WI38 (cell line): ENCODE results near the gene ZNF212.

Source experiments
- H3K4me3 ChIP-seq: 2 replicates; pipeline ENCODE4 v1.5.1; 2011; ENCODE audit warnings: low read depth, mild to moderate bottlenecking, control low read depth, low read length
- CTCF ChIP-seq: IDR thresholded peaks from 2 replicates; pipeline ENCODE4 v1.5.1; 2012; ENCODE audit warnings: low read depth, mild to moderate bottlenecking, control low read depth, low read length

The ZNF212 gene

GRCh38 chr7:149289262-149289661 is 49.8 kb downstream of the ZNF212 start:
- H3K4me3 ChIP-seq, result no peak overlapping the region
- no peak for TF ChIP-seq CTCF

GRCh38 chr7:149289856-149290255 is 50.4 kb downstream of the ZNF212 start:
- no peak overlapping the region for H3K4me3 ChIP-seq
- no peak for TF ChIP-seq CTCF

- TF ChIP-seq CTCF, result no peak
- no peak overlapping the region for H3K4me3 ChIP-seq
Observed at GRCh38 chr7:149291036-149291780, 51.8 kb downstream of the ZNF212 start.

- no peak for TF ChIP-seq CTCF
- H3K4me3 ChIP-seq, result no peak overlapping the region
Observed at GRCh38 chr7:149291781-149292461, 52.5 kb downstream of the ZNF212 start.

DNA sequence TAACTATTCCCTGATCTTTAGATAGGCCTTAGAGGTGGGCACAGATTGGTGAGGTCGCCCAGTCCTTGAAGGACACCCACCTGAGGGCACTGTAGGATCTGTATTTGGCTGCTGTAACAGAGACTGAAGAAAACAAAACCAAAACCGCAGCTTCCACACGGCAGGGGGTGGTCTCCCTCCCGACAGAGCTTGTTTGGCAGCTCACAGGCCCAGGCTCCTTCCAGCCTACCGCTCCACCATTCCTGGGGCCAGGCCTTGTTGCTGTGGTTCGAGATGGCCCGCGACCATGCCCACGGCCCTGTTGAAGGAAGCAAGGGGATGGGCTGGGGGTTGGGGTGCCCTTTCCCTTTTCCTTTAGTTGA is 53.0 kb downstream of the ZNF212 start:
- TF ChIP-seq CTCF, result no peak
- no peak overlapping the region for H3K4me3 ChIP-seq

- H3K4me3 ChIP-seq, result no peak overlapping the region
- no peak for TF ChIP-seq CTCF
Observed at GRCh38 chr7:149293338-149293737, 53.9 kb downstream of the ZNF212 start.

- no peak for TF ChIP-seq CTCF
- H3K4me3 ChIP-seq, result no peak overlapping the region
Observed at GRCh38 chr7:149293946-149294633, 54.6 kb downstream of the ZNF212 start.
